Bone marrow (tissue), 2 donors: ENCODE data around the gene DUSP19.

Experiments
- DNase-seq, 2 donors: peaks; one replicate each; lab custom pipeline; 2025; lab: John Stamatoyannopoulos, UW

Gene DUSP19

GRCh38 chr2:183125659-183126341, 47.3 kb downstream of the DUSP19 start:
- DNase-seq: no peak

- no peak for DNase-seq
Observed at GRCh38 chr2:183126635-183127034, 48.1 kb downstream of the DUSP19 start.

GRCh38 chr2:183134016-183134415, 55.5 kb downstream of the DUSP19 start:
- no peak for DNase-seq

- no peak for DNase-seq
Observed at GRCh38 chr2:183148955-183149354, 70.4 kb downstream of the DUSP19 start.

GRCh38 chr2:183149489-183149888, 70.9 kb downstream of the DUSP19 start:
- DNase-seq: no peak
